HEK293 (cell line): Measurements from ENCODE around the gene CRYGN.

Source experiments
- ZEB2 ChIP-seq: fragments of 450-650 bp; formaldehyde crosslinking; IDR thresholded peaks from 2 replicates; pipeline ENCODE4 v1.5.1; 2016; ENCODE audit warnings: missing biosample characterization, missing genetic modification characterization
- ZNF112 ChIP-seq: fragments of 450-650 bp; formaldehyde crosslinking; IDR thresholded peaks from 2 replicates; pipeline ENCODE4 v1.5.0; 2017; ENCODE audit warnings: missing biosample characterization, missing genetic modification characterization
- ZNF555 ChIP-seq: fragments of 450-650 bp; formaldehyde crosslinking; conservative IDR thresholded peaks from 2 replicates; pipeline ENCODE4 v1.5.1; 2017; ENCODE audit warnings: missing biosample characterization, mild to moderate bottlenecking, missing genetic modification characterization, inconsistent platforms
- TF ChIP-seq, protein P1 (sequence below): fragments of 450-650 bp; formaldehyde crosslinking; IDR thresholded peaks from 2 replicates; pipeline ENCODE4 v1.5.1; 2016; ENCODE audit warnings: missing biosample characterization, missing genetic modification characterization, low read depth
- TF ChIP-seq, protein P2 (sequence below): fragments of 450-650 bp; formaldehyde crosslinking; IDR thresholded peaks from 2 replicates; pipeline ENCODE4 v1.5.1; 2016; ENCODE audit warnings: missing biosample characterization, missing genetic modification characterization

DNA sequence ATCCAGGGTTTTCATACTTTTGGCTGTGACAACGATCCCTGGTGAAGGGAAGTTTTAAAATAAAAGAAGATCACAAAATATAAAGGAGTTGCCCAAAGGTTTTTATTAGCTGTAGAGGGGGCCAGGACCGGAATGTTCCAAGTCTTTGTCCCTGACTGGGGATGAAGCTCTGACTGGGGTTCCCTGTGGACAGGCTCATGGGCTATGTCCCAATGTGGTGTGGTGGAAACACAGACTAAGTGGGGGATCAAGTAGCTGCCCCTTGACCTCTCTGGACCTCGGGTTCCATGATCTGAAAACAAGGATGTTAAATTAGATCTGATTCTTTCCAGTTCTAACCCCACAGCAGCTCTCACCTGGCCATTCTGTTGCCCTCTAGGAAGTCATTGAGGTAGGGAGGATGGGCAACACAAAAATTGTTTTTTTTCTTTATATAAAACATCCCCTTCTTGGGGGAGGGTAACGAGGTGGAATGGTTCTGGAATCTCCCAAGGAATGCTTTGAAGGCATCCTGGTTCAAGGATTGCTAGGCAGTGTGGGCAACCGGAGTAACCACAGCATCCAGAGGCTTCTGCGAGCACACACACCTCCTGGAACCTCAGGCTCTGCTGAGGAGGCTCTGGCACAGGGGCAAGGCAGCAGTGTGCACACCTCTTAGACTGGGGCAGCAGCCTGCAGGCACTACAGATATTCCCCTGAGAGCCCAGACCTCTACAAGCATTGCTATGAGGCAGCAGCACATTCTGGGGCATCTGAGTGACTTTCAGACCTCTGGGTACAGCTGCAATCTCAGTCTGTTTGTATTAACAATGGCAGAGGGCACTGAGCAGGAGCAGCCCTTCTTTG, 21.4 kb upstream of the CRYGN start:
- TF ChIP-seq ZNF112 (tag by site-specific recombination), result no peak
- TF ChIP-seq, protein P1, sequence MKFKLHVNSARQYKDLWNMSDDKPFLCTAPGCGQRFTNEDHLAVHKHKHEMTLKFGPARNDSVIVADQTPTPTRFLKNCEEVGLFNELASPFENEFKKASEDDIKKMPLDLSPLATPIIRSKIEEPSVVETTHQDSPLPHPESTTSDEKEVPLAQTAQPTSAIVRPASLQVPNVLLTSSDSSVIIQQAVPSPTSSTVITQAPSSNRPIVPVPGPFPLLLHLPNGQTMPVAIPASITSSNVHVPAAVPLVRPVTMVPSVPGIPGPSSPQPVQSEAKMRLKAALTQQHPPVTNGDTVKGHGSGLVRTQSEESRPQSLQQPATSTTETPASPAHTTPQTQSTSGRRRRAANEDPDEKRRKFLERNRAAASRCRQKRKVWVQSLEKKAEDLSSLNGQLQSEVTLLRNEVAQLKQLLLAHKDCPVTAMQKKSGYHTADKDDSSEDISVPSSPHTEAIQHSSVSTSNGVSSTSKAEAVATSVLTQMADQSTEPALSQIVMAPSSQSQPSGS (tag by site-specific recombination), result no peak
- TF ChIP-seq, protein P2, sequence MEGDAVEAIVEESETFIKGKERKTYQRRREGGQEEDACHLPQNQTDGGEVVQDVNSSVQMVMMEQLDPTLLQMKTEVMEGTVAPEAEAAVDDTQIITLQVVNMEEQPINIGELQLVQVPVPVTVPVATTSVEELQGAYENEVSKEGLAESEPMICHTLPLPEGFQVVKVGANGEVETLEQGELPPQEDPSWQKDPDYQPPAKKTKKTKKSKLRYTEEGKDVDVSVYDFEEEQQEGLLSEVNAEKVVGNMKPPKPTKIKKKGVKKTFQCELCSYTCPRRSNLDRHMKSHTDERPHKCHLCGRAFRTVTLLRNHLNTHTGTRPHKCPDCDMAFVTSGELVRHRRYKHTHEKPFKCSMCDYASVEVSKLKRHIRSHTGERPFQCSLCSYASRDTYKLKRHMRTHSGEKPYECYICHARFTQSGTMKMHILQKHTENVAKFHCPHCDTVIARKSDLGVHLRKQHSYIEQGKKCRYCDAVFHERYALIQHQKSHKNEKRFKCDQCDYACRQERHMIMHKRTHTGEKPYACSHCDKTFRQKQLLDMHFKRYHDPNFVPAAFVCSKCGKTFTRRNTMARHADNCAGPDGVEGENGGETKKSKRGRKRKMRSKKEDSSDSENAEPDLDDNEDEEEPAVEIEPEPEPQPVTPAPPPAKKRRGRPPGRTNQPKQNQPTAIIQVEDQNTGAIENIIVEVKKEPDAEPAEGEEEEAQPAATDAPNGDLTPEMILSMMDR (tag by site-specific recombination), result no peak
- no peak for TF ChIP-seq ZEB2 (tag by site-specific recombination)
- TF ChIP-seq ZNF555, result no peak
